ENCODE data around the gene SIX5. TPM values are rescaled to one million over a fixed set of nuclear protein-coding genes. Genes with fewer than 3 reads are reported as not detected.

SIX5 gene
- total RNA-seq, 1 experiment from 2014 or later, result 27.6 TPM

DNA sequence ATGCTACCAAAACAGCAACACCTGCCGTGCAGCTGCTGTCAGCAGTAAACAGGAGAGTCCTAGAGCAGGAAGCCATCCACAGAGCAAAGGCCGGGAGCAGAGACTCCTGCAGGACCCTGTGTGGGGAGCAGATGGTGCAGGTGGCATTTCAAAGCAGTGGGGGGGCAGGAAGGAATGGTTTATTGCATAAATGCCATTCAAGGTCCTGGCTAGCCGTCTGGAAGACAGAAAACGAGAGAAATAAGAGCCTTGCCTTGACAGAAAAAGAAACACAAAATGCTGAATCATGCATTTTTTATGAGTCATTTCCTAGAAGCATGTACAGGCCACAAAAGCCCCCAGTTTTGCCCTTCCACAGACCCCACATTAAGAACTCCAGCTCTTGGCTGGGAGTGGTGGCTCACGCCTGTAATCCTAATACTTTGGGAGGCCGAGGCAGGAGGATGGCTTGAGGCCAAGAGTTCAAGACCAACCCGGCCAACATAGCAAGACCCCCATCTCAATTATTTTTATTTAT lies 40.6 kb upstream of the SIX5 start:
- CTCF ChIA-PET, result no interaction called here
- peak; percentile 19 to 58 for DNase-seq

GRCh38 chr19:45805719-45806118 lies 36.7 kb upstream of the SIX5 start:
- no peak overlapping the region for H2AFZ ChIP-seq
- H3K79me2 ChIP-seq (ENCODE audit: low read depth), result no peaks in the 10 kb centered on the region
- H3K27ac ChIP-seq, result no peak overlapping the region
- intact Hi-C loops (cut with micrococcal nuclease; ENCODE audit: unreplicated experiment), result no loop called here
- H3K36me3 ChIP-seq (ENCODE audit: low read depth), result no peaks in the 10 kb centered on the region
- peaks cover 12% of the 10 kb centered on the region for H3K4me1 ChIP-seq (replicated peaks; ENCODE audit: insufficient read depth)
- no peaks in the 10 kb centered on the region for H3K9me2 ChIP-seq (ENCODE audit: insufficient read depth)
- no TSS peak for BruUV-seq (replicated peaks)
- H4K20me1 ChIP-seq (ENCODE audit: insufficient read depth), result no peaks in the 10 kb centered on the region
- CTCF ChIA-PET, result no interaction called here
- peaks cover 32% of the 10 kb centered on the region; the same call in 1 of the 2 replicates for H3F3A ChIP-seq (ENCODE audit: insufficient read depth, low read depth)
- no peaks in the 10 kb centered on the region for H3K9me3 ChIP-seq (ENCODE audit: insufficient read depth, low read depth)
- H3K4me3 ChIP-seq, result no peak overlapping the region
- no peak overlapping the region for H3K4me2 ChIP-seq
- TF ChIP-seq EZH2 (IDR thresholded peaks at IDR 0.05; ENCODE audit: low read depth), result no peak
- TF ChIP-seq, protein P1, sequence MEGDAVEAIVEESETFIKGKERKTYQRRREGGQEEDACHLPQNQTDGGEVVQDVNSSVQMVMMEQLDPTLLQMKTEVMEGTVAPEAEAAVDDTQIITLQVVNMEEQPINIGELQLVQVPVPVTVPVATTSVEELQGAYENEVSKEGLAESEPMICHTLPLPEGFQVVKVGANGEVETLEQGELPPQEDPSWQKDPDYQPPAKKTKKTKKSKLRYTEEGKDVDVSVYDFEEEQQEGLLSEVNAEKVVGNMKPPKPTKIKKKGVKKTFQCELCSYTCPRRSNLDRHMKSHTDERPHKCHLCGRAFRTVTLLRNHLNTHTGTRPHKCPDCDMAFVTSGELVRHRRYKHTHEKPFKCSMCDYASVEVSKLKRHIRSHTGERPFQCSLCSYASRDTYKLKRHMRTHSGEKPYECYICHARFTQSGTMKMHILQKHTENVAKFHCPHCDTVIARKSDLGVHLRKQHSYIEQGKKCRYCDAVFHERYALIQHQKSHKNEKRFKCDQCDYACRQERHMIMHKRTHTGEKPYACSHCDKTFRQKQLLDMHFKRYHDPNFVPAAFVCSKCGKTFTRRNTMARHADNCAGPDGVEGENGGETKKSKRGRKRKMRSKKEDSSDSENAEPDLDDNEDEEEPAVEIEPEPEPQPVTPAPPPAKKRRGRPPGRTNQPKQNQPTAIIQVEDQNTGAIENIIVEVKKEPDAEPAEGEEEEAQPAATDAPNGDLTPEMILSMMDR (conservative IDR thresholded peaks at IDR 0.05), result no peak
- DNase-seq, result peak in 1 of 2 experiments; percentile 22
- no peaks in the 10 kb centered on the region for H3K27me3 ChIP-seq (ENCODE audit: insufficient read depth, low read depth)
- POLR2A ChIA-PET (ENCODE audit: unreplicated experiment), result no interaction called here

More for the DNA sequence above, 40.6 kb upstream of the SIX5 start:
- Histone ChIP-seq H3K4me3 (no peak overlapping the region), H3K36me3 (ENCODE audit: low read depth) (no peaks in the 10 kb centered on the region), H3K4me2 (peak overlapping the region; percentile 22), H3K4me1 (replicated peaks; ENCODE audit: insufficient read depth) (peaks cover 12% of the 10 kb centered on the region), H2AFZ (0 out of 2 replicates have a peak overlapping the region, but pooled peaks have one; percentile 9), H4K20me1 (ENCODE audit: insufficient read depth) (no peaks in the 10 kb centered on the region), H3K27ac (peak overlapping the region; percentile 61), H3F3A (ENCODE audit: insufficient read depth, low read depth) (peaks cover 48% of the 10 kb centered on the region), H3K9me2 (ENCODE audit: insufficient read depth) (no peaks in the 10 kb centered on the region), H3K79me2 (ENCODE audit: low read depth) (no peaks in the 10 kb centered on the region), H3K27me3 (ENCODE audit: insufficient read depth, low read depth) (no peaks in the 10 kb centered on the region), H3K9me3 (ENCODE audit: insufficient read depth, low read depth) (no peaks in the 10 kb centered on the region)
- POLR2A ChIA-PET (ENCODE audit: unreplicated experiment), result no interaction called here
- intact Hi-C loops (cut with micrococcal nuclease; ENCODE audit: unreplicated experiment), result no loop called here
- BruUV-seq (replicated peaks), result no TSS peak
- TF ChIP-seq, protein P1 (conservative IDR thresholded peaks at IDR 0.05), result no peak
- TF ChIP-seq EZH2 (IDR thresholded peaks at IDR 0.05; ENCODE audit: low read depth), result no peak

DNA sequence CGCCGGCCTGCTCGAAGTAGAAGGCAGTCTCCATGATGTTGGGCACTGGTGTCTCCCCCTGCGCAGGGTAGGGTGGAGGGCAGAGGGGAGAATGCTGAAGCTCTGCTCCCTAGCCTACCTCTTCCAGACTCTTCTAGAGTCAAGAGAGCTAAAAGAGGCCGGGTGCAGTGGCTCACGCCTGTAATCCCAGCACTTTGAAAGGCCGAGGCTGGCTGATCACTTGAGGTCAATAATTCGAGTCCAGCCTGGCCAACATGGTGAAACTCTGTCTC lies 35.8 kb upstream of the SIX5 start:
- no peak for DNase-seq
- no peak for TF ChIP-seq EZH2 (IDR thresholded peaks at IDR 0.05; ENCODE audit: low read depth)
- TF ChIP-seq, protein P1 (conservative IDR thresholded peaks at IDR 0.05), result no peak
- Histone ChIP-seq H3K27ac (no peak overlapping the region), H3K4me3 (no peak overlapping the region), H3F3A (ENCODE audit: insufficient read depth, low read depth) (peaks cover 33% of the 10 kb centered on the region; the same call in 1 of the 2 replicates), H4K20me1 (ENCODE audit: insufficient read depth) (no peaks in the 10 kb centered on the region), H3K36me3 (ENCODE audit: low read depth) (no peaks in the 10 kb centered on the region), H3K4me1 (replicated peaks; ENCODE audit: insufficient read depth) (peaks cover 15% of the 10 kb centered on the region), H2AFZ (no peak overlapping the region), H3K9me2 (ENCODE audit: insufficient read depth) (no peaks in the 10 kb centered on the region), H3K4me2 (no peak overlapping the region), H3K79me2 (ENCODE audit: low read depth) (no peaks in the 10 kb centered on the region), H3K9me3 (ENCODE audit: insufficient read depth, low read depth) (no peaks in the 10 kb centered on the region), H3K27me3 (ENCODE audit: insufficient read depth, low read depth) (no peaks in the 10 kb centered on the region)
- ChIA-PET POLR2A (ENCODE audit: unreplicated experiment) (no interaction called here), CTCF (no interaction called here)
- intact Hi-C loops (cut with micrococcal nuclease; ENCODE audit: unreplicated experiment), result no loop called here
- no TSS peak for BruUV-seq (replicated peaks)

All from PC-9 (cell line).